ENCODE results near the gene SUSD6.

The SUSD6 gene

DNA sequence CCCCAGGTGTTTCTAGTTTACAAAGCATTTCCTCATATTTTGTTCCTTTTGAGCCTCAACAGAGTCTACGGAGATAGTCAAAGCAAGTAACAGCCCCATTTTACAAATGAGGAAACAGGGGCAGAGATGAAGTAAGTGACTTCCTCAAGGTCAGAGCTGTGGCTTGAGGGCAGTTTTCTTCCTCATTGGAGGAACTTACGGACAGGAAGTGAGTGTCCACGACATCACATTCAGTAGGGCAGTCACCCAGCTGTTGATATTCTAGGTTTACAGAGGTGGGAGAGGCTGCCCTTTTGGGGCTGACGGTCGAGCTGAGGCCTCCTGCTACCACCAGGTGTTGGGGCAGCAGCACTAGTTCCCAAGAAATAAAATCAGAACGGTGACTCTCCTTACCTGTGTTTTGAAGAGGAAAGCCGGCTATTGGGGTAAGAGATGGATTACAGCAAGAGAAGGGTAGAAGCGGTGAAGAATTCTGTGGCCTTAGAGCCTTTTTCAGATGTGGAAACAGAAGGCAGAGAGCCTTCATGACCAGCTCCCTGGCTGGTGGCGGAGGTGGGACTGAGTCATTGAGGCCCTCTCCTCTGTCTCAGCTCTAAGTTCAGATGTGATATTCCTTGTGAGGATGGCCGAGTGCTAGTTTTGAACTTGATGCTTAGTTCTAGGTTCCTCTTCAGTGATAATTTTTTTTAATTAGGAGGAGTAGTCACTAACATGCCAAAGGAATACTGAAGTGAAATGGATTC, 41.7 kb downstream of the SUSD6 start:
- no peak for FAIRE-seq

DNA sequence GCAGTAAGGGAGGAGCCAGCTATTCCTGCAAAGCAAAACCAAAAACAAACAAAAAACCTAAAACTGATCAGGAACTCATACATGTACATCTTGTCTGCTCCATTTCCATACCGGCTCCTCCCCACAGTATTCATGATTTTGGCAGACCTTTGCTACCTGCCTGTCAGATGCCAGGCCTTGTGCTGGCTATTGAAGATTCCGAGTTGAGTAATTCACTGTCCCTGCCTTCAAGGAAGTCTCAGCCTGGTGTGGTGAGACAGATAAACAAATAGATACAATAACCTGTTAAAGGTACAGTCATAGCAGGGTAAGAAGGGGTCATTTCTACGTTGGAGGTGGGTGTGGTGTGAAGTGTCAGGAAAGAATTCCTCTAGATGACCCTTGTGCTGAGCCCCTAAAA, 42.7 kb downstream of the SUSD6 start:
- FAIRE-seq, result no peak

DNA sequence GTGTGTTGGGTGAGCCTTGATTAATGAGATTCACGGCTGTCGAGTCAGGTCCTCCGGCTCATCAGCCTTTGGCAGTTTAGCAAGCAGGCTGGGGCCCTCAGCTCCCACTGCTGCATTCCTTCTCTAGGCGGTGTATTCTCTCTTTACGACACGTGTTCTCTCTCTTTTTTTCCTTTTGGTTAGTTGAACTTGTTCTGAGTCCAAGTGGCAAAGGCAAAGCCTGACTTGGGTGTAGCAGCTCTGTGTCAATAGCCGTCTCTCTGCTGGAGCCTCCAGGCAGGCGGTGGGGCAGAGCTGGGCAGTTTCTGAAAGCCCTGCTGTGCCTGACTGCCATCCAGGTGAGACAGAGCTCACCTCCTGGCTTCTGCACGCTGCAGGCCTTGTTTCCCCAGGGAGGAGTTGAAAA, 46.6 kb downstream of the SUSD6 start:
- no peak for FAIRE-seq

DNA sequence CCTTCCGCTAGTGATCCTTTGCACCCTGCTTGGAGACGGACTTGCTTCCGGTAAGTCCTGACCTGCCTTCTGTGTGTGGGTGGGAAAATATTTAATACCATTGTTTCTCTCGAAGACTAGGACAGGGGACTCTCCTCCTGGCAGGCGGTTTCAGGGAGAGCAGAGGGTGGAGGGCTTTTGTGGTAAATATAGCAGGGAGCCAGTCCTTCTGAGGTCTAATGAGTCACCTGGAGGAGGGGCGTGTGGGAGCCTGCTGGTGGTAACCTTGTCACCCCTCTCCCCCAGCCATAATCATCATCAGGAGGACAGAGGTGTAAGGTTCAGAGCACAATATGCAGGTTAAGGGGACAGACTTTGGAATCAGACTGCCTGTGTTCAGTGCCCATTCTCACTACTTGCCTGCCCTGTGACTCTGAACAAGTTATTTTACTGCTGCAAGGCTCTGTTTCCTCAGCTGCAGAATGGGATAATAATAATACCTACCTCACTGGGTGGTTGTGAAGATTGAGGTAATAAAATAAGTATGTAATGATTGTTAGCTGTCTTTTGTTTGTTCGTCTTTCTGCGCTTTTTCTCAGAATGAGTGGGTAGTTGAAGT, 47.4 kb downstream of the SUSD6 start:
- FAIRE-seq, result no peak

DNA sequence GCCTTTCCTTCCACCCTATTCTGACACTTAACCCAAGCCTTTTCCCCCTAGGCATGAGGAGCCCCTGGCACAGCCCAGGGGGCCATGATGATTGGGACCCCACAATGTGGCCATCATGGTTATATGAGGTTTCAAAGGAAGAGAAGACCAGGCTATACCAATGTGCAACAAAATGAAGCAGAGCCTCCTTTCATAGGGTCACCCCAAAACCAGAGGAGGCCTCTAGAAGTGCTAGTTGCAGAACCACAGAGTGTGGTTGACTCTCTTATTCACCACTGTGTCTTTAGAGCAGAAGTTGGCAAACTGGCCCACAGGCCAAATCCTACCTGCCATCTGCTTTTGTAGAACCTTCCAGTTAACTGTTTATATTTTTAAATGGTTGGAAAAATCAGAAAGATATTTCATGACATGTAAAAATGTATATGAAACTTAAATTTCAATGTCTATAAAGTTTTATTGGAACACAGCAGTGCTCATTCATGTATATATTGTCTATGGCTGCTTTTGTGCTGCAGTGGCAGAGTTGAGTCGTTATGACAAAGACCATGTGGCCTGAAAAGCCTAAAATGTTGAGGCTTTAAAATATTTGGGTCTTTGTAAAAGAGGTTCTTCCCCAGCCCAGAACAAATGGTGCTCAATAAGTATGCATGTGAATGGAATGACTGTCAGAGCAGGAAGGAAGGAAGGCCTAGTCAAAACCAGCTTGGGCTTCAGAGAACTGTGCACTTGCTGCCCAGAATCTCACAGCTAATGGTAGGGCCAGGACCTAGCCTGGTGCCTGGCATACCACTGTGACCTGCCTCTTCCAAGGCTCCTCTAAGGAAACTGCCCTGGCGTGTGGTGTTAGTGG, 49.2 kb downstream of the SUSD6 start:
- FAIRE-seq, result no peak

DNA sequence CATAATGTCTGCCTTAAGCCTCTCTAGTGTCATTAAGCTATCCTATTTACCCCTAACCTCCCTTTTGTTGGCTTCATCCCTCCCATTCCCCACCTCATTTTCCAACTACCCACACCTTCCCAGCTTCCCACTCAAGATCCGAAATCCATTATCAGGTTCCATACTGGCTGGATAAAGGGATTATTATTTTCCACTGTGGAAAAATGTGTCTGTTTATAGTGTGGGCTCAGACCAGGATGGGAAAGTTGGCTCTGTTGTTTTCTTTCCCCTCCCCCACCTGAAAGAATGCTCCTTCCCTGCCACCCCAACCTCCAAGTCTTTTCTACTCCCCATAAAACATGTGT, 49.8 kb downstream of the SUSD6 start:
- no peak for FAIRE-seq

DNA sequence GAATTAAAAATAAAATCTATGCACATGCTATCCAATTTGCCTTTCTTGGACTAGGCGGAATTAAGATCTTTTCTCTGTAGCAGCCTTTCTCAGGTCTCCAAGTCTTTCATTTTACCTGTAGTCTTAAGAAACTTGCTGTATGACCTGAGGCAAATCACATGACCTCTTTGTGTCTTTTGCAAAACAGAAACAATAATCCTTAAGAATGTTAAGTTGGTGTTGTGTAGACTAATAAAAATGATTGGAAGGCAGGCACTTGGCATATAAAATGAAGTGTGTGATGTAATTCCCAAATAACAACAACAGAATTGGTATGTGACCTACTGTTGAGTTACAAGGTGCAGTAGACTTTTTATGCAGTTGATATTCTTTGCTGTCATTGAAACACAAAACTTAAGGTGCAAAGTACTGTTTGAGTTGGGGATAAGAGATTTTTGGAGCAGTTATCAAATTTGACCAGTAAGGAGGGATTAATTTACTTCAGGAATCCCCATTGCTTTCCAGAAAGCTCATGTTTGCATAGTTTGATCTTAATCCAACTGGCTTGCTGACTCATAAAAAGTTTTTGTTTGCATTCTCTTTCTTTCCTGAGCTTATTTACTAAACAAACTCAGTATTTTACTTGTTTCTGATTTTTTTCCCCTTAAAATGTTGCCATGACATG, 51.4 kb downstream of the SUSD6 start:
- FAIRE-seq, result no peak

DNA sequence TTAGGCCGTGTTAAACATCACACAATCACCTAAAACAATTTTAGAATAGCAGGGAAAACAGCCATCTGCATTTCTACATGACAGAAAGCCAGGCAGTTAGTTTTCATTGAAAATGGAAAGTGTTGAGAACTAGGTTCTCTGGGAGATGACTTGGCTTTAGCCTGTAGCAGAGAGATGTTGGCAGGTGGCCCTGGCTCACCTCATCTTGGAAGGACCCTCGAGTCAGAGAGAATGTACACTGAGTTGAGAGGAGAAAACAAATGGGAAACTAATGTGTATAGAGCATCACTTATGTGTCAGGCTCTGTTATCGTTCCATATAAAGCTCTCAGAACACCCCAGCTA, 51.9 kb downstream of the SUSD6 start:
- FAIRE-seq, result no peak

DNA sequence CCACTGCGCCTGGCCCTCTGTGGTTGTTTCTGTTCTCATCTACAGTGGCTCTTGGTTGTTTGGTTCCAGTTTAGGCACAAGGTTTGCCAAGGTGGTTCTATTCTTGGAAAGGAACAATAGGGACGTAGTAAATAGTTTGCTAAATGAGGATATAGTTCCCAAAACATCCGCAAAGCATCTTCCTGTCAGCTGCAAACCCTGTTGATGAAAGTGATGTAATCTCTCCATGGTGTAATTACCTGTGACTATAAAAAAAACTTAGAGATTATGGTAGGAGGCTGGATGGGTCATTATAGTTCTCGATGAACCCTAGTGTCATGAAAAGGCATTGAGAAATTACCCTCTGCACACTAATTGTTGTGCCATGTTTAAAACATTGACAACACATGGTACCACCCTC, 52.9 kb downstream of the SUSD6 start:
- FAIRE-seq, result no peak

DNA sequence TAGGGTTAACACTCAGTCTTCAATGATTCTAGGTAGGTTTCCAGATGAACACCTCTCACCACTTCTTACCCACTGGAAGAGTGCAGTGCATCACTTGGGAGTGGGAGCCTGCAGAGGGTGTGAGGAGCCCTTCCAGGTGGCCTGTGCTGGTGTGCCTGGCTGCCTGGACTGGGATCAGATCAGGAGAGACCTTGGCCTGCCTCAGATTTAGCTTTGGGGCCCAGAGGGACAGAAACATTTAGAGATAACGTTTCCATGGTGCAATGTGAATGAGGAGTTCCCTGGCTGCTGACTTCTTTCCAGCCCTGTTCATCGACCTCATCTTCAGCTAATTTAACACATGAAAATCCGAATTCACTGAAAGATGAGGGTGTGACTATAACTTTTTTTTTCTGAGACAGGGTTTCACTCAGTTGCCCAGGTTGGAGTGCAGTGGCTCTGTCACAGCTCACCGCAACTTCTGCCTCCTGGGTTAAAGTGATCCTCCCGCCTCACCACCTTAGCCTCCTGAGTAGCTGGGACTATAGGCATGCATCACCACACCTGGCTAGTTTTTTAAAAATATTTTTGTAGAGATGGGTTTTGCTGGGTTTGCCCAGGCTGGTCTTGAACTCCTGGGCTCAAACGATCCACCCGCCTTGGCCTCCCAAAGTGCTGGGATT, 53.6 kb downstream of the SUSD6 start:
- FAIRE-seq, result no peak

DNA sequence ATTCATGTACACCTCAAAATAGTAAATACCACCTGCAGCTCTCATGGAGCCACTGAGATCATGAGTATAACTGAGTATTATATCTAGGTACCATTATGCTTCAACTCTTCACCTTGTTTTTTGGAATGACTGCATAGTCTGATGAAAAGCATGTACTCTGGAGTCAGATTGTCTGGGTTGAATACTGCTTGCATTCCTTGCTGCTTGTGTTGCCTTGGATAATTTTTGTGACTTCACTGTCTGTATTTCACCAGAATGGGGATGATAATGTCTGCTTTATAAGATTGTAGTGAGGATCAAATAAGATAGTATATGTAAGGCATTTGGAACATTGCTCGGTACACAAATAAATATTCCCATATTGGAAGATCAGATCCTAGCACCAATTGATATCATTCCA, 54.2 kb downstream of the SUSD6 start:
- no peak for FAIRE-seq

DNA sequence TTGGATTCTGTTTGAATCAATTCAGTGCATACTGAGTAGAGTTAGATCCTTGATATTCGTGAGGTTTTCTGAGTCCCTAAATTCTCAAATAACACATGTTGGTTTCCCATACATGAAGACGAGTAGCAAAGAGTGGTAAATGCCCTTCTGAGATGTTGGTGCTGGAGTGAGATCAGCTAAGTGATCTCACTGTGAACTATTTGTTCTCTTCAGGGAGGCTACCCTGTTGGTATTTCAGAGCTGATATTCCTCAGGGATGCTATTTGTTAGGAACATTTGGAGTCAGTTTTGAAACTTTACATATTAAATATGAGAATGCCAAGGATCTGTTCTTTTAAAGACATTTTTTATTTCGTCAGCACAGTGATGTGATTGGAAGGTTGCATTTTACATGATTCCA, 54.7 kb downstream of the SUSD6 start:
- FAIRE-seq, result no peak

DNA sequence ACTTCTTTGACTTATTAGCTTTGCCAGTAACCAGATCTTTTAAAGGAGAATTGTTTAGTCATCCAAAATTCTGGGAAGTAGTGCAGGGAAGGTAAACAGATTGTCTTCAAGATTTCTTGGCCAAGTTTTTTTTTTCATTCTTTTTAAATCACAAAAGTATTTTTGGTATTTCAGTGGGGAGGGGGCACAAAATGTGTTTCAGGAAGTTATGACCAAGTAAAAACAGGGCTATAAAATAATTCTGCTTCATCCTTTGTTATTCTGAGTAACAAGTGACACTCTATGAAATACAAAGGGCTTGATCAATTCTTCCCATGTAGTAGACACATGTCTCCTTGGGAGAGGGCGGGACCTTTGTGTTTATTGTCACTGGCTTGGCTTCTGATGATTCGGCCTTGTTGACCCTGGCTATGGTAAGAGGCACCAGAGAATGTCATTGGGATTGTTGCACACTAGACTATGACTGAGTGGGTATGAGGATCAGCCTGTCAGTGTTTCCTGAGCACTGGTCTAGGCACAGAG, 55.4 kb downstream of the SUSD6 start:
- no peak for FAIRE-seq

DNA sequence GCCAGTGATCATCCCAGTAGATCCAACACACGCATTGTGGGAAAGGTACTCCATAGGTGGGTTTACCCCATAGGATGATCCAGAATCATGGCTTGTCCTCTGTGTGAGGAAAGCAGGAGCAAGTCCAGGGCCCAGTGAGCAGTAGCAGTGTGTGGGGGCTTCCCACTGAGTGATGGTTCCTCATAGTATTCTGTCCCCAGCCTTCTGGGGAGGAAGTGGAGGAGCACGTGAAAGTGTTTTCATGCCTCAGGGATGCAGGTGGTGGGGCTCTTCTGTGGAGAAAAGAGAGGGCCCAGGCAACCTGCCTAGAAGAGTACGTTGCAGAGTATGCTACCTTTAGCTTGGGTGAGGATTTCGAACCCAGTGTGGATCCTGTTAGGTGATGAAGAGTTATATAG, 56.5 kb downstream of the SUSD6 start:
- no peak for FAIRE-seq

DNA sequence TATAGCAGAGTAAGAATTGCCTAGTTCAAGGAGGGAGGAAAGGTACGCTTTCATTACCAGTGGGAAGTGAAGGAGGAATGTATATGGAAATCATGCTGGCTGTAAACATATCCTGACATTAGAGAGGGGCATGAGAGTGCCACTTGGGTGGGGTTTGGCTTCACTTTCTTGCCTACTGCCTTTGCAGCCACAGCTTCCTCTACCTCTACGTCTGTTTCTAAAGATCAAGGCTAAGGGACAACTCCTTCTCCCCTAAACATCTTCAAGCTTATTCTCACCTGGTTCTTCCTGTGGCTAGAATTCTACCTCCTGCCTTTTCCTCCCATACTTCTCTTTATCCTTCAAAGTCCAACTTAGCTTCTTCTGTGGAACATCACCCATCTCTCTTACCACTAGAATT, 58.0 kb downstream of the SUSD6 start:
- FAIRE-seq, result no peak

DNA sequence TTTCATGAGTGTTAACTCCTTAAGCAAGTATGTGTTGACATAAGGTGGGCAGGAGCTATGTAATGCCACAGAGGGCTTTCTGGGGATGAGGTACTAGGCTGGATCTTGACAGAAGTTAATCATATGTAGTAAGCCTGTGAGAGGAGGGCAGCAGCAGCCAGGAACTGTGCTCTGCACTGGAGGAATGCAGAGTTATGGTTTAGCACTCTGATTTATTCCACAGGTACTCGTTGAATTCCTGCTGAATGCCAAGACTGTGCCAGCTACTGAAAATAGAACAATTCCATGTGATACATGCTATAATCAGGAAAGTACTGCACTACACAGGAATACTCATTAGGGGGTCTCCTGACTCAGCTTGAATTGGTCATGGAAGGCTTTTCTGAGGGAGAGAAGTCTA, 58.7 kb downstream of the SUSD6 start:
- no peak for FAIRE-seq

DNA sequence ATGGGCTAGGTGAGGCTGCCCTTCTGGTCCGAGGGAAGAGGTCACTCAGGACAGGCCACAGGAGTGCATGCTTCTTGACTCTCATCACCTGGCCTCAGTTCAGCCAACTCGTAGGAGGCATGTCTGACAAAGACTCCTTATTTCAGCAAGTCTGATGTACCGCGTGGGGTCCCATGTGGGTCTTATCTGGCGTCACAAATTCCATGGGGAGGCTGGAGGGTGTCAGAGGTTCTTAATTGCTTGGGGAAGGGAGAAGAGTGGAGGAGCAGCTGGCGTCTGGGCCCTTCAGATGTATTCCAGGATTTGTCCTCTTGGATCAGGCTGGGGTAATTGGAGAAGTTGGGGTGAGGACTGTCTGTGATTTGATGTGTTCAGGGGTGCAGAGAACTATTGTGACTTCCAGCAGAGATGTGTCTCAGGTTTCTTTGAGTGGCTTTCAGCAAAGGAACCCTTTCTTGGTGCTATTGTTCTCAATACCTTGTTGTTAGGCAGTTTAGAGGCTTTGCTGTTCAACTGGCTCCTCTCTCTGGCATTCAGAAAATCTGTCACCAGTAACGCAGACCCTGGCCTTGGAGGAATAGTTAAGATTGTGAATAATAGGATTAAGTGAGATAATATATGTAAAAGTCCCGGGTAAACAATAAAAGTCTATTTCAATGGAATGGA, 60.1 kb downstream of the SUSD6 start:
- no peak for FAIRE-seq

DNA sequence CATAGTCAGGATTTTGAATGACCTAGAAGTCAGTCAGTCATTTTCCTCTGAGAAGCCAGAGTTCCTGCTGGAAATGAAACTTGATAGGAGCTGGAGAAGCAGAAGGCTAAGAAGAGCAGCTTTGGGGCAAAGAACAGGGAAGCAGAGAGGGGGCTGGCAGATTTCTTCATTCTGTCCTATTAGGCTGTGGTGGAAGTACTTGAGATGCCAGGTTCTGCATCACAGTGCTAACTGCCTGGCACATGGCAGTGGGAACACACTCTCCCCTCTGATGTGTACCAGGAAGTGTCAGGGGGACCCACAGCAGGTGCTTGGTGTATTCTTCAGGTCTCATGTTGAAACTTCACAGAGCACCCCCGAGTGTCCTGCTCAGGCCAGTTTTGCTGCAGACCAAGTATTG, 61.0 kb downstream of the SUSD6 start:
- FAIRE-seq, result no peak

DNA sequence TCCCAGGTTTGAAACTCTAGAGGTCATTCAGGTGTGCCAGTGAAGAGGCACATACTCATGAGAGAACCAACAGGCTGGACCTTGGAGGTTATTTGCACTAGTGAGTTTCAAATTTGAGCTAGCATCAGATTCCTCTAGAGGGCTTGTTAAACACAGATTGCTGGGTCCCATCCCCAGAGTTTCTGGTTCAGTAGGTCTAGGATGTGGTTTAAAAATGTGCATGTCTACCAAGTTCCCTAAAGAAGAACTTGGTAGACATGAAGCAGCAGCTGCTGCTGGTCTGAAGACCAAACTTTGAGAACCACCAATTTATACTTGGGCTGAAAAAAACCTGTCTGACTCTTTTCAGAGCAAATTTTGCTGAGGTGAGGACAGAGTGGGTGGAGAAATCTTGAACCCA, 61.7 kb downstream of the SUSD6 start:
- FAIRE-seq, result no peak

DNA sequence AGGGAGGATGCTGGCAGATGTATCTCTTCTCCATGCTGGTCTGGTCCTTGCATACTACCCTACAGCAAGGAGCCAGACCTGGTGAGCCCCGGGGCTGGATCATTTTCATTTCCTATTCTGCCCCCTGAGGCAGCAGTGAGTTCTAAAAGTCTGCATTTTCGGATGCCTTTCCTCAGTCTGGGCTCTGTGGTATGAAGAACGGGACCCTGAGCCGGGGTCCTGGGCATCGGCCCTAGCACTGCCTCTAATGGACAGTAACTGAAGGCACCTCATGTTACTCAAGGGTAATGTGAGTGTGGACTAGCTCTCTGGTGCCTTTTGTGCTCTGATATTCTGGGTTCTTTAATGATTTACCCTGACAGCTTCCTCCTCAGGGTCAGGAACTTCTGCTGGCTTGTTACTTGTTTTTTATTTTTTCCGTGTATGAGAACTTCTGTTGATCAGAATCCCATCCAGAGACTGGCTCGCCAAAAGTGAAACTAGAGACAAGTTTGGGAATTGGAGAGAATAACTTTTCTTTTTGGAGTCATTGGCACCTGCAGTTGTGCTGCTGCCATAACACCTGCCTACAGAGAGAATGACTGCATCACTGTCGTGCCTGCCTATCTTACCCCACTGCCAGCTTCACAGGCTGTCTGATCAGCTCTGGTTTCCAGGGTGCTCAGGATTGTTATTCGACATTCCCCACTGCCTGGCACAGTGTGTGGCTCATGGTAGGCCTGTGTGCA, 62.3 kb downstream of the SUSD6 start:
- no peak for FAIRE-seq

DNA sequence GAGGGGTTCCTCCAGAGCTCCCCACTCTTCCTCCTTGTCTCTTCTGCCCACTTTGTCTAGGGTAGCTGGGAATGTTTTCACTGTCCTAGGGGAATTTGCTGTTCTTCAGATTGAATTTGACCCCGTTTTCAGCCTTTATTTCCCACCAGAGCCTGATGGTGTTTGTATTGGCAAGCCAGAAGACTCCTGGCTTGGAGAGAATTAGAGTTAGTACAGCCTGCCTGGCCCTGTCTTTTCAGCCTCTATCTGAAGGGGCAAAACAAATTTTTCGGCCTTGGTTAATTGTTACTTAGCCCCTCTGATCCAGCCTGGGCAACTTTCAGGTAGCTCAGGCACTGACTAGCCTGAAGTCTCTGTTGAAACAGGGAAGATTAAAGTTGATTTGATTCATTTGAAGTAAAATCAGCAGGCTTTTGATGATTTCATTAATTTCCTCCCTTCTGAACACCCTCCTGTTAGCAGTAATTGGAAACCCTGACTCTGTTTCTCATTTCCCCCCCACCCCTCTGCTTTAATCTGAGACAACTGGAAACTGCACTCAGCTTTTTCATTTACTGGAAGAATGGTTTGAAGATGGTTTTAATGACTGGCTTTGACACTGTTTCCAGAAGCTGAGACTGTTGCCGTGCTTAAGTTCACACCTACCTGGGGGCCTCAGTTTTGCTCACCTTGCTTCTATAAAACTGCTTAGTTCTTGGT, 63.3 kb downstream of the SUSD6 start:
- FAIRE-seq, result no peak

Data from TTC549 (cell line).